ENCODE results near the gene REEP5. TPM values are rescaled to one million over a fixed set of nuclear protein-coding genes. Genes with fewer than 3 reads are reported as not detected.
"Not testable (repeated sequence)": the region's sequence is repeated elsewhere in the genome, so short reads cannot be mapped to it uniquely, and the experiment has no call there.

Gene REEP5
- total RNA-seq, 1 experiment from 2014 or later, result 65.2 TPM

GRCh38 chr5:112967520-112968083 lies 45.6 kb upstream of the REEP5 start:
- no peak overlapping the region for H3K4me3 Mint-ChIP-seq (ENCODE audit: unreplicated experiment)
- CTCF ChIA-PET, result interaction anchor here (0.6 to 1.9 kb wide), 7 partner anchors 11 to 210 kb away, joined by 3 to 10 read pairs (median 4); partner anchors contain the start of genes REEP5 and SRP19
- TF ChIP-seq, protein P1, sequence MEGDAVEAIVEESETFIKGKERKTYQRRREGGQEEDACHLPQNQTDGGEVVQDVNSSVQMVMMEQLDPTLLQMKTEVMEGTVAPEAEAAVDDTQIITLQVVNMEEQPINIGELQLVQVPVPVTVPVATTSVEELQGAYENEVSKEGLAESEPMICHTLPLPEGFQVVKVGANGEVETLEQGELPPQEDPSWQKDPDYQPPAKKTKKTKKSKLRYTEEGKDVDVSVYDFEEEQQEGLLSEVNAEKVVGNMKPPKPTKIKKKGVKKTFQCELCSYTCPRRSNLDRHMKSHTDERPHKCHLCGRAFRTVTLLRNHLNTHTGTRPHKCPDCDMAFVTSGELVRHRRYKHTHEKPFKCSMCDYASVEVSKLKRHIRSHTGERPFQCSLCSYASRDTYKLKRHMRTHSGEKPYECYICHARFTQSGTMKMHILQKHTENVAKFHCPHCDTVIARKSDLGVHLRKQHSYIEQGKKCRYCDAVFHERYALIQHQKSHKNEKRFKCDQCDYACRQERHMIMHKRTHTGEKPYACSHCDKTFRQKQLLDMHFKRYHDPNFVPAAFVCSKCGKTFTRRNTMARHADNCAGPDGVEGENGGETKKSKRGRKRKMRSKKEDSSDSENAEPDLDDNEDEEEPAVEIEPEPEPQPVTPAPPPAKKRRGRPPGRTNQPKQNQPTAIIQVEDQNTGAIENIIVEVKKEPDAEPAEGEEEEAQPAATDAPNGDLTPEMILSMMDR (IDR thresholded peaks at IDR 0.05; ENCODE audit: unreplicated experiment), result no peak
- no peaks in the 10 kb centered on the region for H3K9me3 Mint-ChIP-seq (ENCODE audit: unreplicated experiment)
- BruUV-seq (replicated peaks), result no TSS peak
- intact Hi-C loops (cut with micrococcal nuclease), result no loop called here
- peaks cover 14% of the 10 kb centered on the region for H3K4me1 Mint-ChIP-seq (ENCODE audit: insufficient read depth, unreplicated experiment)
- H3K27ac Mint-ChIP-seq (ENCODE audit: low read depth, unreplicated experiment), result no peak overlapping the region
- POLR2A ChIA-PET, result interaction anchor here (0.6 to 2.1 kb wide), 4 partner anchors 9 to 1457 kb away, joined by 3 to 15 read pairs (median 3); partner anchors contain the start of gene DCP2
- H3K36me3 Mint-ChIP-seq (ENCODE audit: insufficient read depth, unreplicated experiment), result no peaks in the 10 kb centered on the region
- DNase-seq (ENCODE audit: unreplicated experiment), result no peak
- H3K27me3 Mint-ChIP-seq (ENCODE audit: insufficient read depth, unreplicated experiment), result no peaks in the 10 kb centered on the region

GRCh38 chr5:112965733-112966306 lies 43.8 kb upstream of the REEP5 start:
- no peak overlapping the region for H3K27ac Mint-ChIP-seq (ENCODE audit: low read depth, unreplicated experiment)
- no peaks in the 10 kb centered on the region for H3K9me3 Mint-ChIP-seq (ENCODE audit: unreplicated experiment)
- peaks cover 14% of the 10 kb centered on the region for H3K4me1 Mint-ChIP-seq (ENCODE audit: insufficient read depth, unreplicated experiment)
- intact Hi-C loops (cut with micrococcal nuclease), result no loop called here
- no TSS peak for BruUV-seq (replicated peaks)
- H3K27me3 Mint-ChIP-seq (ENCODE audit: insufficient read depth, unreplicated experiment), result no peaks in the 10 kb centered on the region
- POLR2A ChIA-PET, result interaction anchor here (3.0 kb wide), 1 partner anchor 10 kb away, joined by 15 read pairs; the partner anchor contains the start of gene DCP2
- TF ChIP-seq, protein P1 (IDR thresholded peaks at IDR 0.05; ENCODE audit: unreplicated experiment), result no peak
- no peaks in the 10 kb centered on the region for H3K36me3 Mint-ChIP-seq (ENCODE audit: insufficient read depth, unreplicated experiment)
- H3K4me3 Mint-ChIP-seq (ENCODE audit: unreplicated experiment), result no peak overlapping the region
- no peak for DNase-seq (ENCODE audit: unreplicated experiment)
- CTCF ChIA-PET, result interaction anchor here (0.7 to 1.4 kb wide), 5 partner anchors 8 to 95 kb away, joined by 3 to 4 read pairs (median 3); partner anchors contain the start of genes DCP2 and REEP5

- not testable (repeated sequence) for H3K4me3 Mint-ChIP-seq (ENCODE audit: unreplicated experiment); H3K27me3 Mint-ChIP-seq (ENCODE audit: insufficient read depth, unreplicated experiment); H3K36me3 Mint-ChIP-seq (ENCODE audit: insufficient read depth, unreplicated experiment); BruUV-seq (replicated peaks); H3K9me3 Mint-ChIP-seq (ENCODE audit: unreplicated experiment); DNase-seq (ENCODE audit: unreplicated experiment)
- H3K4me1 Mint-ChIP-seq (ENCODE audit: insufficient read depth, unreplicated experiment), result peaks cover 32% of the 10 kb centered on the region
- intact Hi-C loops (cut with micrococcal nuclease), result loop anchor here (2.0 to 5.0 kb wide), 2 partner anchors 101 to 273 kb away; partner anchors contain the start of gene SRP19
- POLR2A ChIA-PET, result interaction anchor here (1.2 to 3.0 kb wide), 4 partner anchors 13 to 78 kb away, joined by 3 to 22 read pairs (median 9); partner anchors contain the start of genes DCP2 and REEP5
- CTCF ChIA-PET, result interaction anchor here (0.7 to 1.5 kb wide), 4 partner anchors 12 to 51 kb away, joined by 3 to 9 read pairs (median 4); partner anchors contain the start of gene DCP2
- H3K27ac Mint-ChIP-seq (ENCODE audit: low read depth, unreplicated experiment), result peak overlapping the region; percentile 42
Measured at GRCh38 chr5:112963374-112963733, 41.3 kb upstream of the REEP5 start.

- DNase-seq (ENCODE audit: unreplicated experiment), result no peak
- BruUV-seq (replicated peaks), result no TSS peak
- Mint-ChIP-seq H3K27ac (ENCODE audit: low read depth, unreplicated experiment) (no peak overlapping the region), H3K4me3 (ENCODE audit: unreplicated experiment) (no peak overlapping the region), H3K9me3 (ENCODE audit: unreplicated experiment) (no peaks in the 10 kb centered on the region), H3K4me1 (ENCODE audit: insufficient read depth, unreplicated experiment) (peaks cover 43% of the 10 kb centered on the region), H3K36me3 (ENCODE audit: insufficient read depth, unreplicated experiment) (no peaks in the 10 kb centered on the region), H3K27me3 (ENCODE audit: insufficient read depth, unreplicated experiment) (no peaks in the 10 kb centered on the region)
- ChIA-PET POLR2A (interaction anchor here (1.0 to 2.2 kb wide), 4 partner anchors 14 to 100 kb away, joined by 3 to 12 read pairs (median 7); partner anchors contain the start of genes DCP2 and SRP19), CTCF (interaction anchor here (0.6 to 2.0 kb wide), 4 partner anchors 13 to 243 kb away, joined by 3 to 6 read pairs (median 4); no protein-coding TSS in a partner anchor)
- TF ChIP-seq, protein P1 (IDR thresholded peaks at IDR 0.05; ENCODE audit: unreplicated experiment), result no peak
- intact Hi-C loops (cut with micrococcal nuclease), result loop anchor here (5.0 kb wide), 1 partner anchor 99 kb away; the partner anchor contains the start of gene SRP19
Measured at GRCh38 chr5:112960863-112961504, 39.0 kb upstream of the REEP5 start.
